Glomerular endothelial cell (primary cell): ENCODE data around the gene EMC1. TPM values are rescaled to one million over a fixed set of nuclear protein-coding genes. Genes with fewer than 3 reads are reported as not detected.
"Not testable (repeated sequence)": the region's sequence is repeated elsewhere in the genome, so short reads cannot be mapped to it uniquely, and the experiment has no call there.

ENCODE experiments used
- DNase-seq: peaks from one replicate; pipeline ENCODE4 v3.0.0-alpha.2; 2011; ENCODE audit warnings: low read depth, low spot score; ENCODE audit errors: extremely low read depth
- total RNA-seq: library from RNA; depleted of rRNA; stranded (reverse); fragments of >200 nt; gene quantifications from 2 replicates; pipeline ENCODE4 v1.2.3, GENCODE V29; 2015

The EMC1 gene
- 51.2 and 70.2 TPM in 2 replicates for total RNA-seq

DNA sequence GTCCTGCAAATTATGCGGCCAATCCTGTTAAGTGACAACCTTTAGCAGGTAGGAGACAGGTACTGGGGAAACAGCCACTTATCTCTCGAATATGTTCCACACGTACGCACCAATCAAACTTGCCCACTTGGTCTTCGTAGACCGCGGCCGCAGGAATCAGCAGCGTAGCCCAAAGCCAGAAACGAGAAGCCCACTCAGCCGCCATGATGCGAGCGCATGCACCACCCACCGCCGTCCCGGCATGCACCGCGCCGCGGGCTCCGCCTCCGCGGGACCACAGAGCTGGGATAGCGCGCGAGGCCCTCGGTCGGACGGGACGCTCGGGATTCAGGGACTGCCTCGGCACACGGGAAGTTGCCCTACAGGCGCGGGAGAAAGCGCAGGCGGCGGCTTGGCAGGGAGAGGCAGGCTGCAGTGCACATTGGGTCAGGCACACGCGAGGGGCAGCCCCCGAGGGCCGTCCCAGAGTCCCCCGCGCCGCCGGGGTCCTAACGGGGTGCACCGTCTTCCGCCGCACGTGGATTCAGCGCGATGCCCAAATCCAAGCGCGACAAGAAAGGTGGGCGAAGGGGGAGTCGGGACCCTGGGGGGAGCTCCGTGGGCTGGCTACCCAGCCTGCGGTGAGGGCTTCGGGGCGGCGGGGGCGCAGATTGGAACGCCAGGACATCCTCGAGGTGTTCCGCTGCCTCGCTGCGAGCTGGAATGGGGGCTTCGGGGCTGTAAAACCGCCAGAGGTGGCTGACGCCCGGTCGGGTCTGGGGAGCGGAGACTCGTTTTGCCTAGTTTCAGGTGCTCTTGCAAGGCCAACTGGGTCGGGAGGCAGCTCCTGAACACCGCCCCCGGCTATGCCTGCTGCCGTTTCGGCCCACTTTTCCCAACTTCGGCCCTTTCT, at the start of gene EMC1, which contains the start of gene MRTO4:
EMC1 (minus strand) TSS at position 220 of the 892 bp plus-strand sequence; CDS start at position 205, 15 bp downstream.
MRTO4 (plus strand) TSS at position 501 of the 892 bp plus-strand sequence; CDS start at position 532, 31 bp downstream.
- no peak for DNase-seq

DNA sequence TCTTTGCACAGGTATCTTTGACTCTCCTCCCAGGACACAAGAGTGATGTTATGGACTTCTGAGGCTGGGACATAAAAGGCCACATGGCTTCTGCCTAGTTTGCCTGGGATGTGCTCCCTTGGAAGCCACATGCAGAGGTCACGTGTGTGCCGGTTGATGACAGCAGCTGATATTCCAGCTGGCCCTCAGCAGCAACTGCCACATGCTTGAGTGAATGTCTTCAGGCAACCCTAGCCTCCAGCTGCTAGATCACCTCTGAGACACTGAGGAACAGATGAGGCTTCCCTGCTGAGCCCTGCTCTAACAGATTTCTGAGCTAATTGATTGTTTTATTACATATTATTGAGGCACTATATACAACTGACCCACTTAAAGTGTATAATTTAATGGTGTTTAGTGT, 48.9 kb upstream of the EMC1 start:
- DNase-seq: no peak

DNA sequence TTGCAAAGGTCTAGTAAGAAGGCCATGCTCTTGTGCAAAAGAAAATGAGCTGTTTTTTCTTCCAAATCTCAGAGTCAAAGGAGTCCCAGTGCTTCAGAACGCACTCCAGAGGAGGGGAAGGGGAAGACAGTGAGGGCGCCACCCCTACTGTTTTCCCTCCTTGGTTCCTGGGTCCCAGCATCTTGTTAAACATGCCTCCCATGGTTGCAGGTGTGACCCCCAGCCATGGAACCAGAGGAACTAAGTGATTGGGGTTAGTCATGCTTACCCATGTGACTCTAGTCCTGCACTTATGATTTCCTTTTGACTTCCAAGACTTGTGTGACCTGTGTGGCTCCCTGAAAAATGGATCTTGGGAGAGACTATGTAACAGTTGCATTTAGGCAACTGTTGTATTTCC, 43.3 kb upstream of the EMC1 start:
- DNase-seq: no peak

DNA sequence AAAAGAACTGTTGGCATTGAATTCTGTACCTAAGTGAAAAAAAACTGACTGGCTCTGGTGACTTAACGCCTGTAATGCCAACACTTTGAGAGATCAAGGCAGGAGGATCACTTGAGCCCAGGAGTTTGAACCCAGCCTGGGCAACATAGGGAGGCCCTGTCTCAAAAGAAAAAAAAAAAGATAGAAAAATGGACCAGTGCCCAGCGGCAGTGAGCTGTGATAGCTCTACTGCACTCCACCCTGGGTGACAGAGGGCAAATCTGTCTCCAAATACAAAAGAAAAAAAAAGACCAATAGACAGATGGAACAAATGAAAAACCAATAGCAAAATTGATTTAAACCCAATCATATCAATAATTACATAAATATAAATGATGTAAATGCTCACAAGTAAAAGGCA, 37.9 kb upstream of the EMC1 start:
- no peak for DNase-seq

DNA sequence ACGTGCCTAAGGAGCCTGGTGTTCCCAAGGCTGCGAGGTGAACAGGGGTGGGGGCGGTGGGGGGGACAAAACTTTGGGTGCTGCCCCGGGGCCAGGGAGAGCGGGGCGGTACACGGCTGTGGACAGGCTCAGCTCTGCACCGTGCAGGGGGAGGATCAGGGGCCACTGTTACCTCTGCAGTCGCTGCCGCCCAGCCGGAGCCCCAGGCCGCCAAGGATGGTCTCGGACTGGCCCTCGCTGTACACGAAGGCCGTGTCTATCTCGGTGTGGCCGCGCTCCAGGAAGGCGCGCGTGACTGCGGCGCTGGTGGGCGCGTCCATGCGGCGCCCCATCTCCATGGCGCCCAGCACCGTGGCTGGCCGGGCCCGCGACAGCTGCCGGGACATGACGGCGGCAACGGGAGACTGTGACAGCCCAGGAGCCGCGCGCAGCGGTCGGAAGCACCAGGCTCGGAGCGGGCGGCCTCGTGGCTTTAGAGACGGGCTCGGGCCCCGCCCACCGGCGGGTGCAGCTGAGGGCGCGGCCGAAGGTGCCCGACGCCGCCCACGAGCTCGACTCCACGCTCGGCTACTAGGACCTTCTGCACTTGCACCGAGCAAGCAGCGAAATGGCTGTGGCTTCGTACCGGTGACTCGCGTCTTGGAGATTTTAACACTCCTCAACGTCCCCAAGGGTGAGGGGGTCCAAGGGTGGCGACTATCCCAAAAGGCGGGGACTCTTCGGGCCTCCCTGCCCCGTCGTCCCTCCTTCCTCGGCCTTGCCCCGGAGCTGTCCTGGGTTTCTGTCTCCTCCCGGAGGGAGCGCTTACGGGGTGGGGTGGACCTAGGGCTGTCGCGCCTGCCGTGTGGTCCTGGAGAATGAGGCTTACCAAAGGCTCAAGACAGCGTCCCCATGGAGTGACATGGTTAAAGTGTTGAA, 37.3 kb upstream of the EMC1 start, which contains the start of gene AKR7A3:
AKR7A3 (minus strand) TSS at position 447 of the 918 bp plus-strand sequence; CDS start at position 386, 61 bp downstream.
- DNase-seq: not testable (repeated sequence)

DNA sequence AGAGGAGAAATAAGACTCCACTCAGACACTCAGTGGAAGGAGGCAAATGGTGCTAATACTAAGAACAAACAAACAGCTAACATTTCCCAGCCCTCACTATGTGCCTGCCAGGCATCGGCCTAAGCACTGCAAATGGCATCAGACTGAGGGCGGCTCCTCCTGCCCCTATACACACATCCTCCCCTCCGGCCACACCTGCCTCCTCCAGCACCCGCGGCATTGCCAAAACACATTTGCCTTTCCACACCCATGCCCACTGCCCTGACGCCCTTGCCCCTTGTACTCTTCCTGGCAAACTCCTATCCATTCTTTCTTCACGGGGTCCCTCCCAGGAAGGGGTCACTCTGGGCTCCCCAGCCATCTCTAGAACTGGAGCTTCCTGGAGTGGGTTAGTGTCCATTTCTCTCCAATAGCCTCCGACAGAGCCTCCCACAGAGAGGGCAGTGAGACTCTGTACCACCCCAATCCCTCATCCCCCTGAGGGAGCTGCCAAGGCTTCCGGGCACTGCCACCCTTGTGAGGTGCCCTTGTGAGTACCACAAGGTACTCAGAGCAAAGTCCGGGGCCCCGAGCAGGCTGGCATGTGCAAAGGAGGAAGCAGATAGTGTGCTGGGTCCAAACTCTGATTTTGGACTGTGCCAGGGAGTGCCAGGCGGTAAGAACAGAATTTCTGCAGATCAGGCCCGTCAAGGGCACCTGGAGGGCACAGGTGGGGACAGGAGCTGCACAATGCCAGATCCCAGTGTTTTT, 36.3 kb upstream of the EMC1 start:
- DNase-seq: no peak

DNA sequence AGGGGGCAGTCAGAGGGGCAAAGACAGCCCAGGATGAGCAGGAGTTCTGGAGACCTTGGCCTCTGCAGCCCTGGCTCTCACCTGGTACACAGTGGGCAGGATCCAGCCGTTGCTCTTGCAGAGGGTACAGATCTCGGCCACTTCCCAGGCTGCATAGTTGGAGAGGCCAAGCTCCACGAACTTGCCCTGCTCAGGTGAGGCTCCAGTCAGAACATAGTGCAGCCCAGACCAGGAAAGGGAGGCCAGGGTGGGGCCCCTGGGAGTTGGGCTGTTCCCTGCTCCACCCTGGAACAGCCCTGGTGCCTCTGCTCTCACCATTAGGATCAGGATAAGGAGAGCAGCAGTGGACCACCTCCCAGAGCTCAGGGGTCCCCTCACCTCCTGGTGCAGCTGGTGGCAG, 34.5 kb upstream of the EMC1 start:
- not testable (repeated sequence) for DNase-seq

DNA sequence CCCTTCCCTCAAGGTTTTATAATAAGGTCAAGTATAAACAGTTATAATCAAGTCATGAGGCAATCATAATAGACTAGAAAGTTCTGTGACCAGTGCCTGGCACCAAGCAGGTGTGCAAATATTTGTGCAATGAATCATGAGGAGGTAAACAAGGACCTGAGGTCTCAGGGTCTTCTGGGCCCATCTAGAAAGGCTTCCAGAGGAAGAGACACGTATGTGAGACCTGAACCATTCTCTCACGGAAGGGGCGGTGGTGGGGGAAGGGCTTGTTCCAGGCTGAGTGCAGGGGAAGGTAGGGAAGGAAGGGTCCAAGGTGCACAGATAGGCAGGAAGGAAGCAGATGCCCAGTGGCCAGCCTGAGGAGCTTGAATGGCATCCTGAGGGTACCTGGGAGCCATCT, 34.0 kb upstream of the EMC1 start:
- DNase-seq: not testable (repeated sequence)

DNA sequence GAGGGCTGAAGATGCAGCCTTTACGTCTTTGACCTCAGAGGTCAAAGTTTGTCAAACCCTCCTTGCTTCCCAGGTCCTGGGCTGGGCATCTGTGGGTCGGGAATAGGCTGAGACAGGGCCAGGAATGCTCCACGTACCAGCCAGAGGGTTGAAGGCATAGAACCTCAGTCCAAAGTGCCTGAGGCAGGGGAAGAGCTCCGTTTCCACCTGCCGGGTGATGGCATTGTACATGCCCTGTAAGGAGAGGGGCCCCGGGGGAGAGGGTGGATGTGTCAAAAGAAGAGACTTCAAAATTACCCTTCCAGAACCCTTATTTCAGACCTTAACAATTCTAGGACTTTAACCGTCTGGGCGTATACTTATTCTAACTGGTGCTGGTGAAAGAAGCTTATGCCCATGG, 33.6 kb upstream of the EMC1 start:
- DNase-seq: no peak

DNA sequence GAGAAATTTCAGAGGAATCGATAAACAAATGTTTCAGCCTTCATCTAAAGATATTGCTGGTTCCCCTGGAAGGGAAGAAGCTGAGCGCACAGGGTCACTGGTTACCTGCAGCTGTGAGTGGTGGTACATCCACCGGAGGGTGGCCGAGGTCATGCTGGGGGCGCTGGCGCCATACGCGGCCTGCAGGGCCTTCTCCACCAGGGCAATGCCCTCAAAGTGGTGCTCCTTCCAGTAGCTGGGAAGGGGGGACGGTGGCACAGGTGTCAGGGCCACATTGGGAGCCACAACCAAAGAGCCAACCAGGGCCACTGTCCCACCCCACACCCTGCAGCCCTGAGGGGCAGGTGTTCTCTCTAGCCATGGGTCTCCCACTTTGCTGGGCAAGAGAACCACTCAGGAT, 32.6 kb upstream of the EMC1 start:
- DNase-seq: no peak

DNA sequence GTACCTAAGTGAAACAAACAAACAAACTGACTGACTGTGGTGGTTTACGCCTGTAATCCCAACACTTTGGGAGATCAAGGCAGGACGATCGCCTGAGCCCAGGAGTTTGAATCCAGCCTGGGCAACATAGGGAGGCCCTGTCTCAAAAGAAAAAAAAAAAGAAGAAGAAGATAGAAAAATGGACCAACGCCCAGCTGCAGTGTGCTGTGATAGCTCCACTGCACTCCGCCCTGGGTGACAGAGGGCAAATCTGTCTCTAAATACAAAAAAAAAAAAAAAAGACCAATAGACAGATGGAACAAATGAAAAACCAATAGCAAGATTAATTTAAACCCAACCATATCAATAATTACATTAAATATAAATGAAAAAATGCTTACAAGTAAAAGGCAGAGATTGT, 23.3 kb upstream of the EMC1 start:
- no peak for DNase-seq

DNA sequence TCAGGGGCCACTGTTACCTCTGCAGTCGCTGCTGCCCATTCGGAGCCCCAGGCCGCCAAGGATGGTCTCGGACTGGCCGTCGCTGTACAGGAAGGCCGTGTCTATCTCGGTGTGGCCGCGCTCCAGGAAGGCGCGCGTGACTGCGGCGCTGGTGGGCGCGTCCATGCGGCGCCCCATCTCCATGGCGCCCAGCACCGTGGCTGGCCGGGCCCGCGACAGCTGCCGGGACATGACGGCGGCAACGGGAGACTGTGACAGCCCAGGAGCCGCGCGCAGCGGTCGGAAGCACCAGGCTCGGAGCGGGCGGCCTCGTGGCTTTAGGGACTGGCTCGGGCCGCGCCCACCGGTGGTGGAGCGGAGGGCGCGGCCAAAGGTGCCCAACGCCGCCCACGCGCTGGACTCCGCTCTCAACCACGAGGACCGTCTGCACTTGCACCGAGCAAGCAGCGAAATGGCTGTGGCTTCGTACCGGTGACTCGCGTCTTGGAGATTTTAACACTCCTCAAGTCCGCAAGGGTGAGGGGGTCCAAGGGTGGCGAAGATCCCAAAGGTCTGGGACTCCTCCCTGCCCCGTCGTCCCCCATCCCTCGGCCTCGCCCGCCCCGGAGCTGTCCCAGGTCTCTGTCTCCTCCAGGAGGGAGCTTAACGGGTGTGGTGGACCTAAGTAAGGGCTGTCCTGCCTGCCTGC, 22.7 kb upstream of the EMC1 start:
- not testable (repeated sequence) for DNase-seq

DNA sequence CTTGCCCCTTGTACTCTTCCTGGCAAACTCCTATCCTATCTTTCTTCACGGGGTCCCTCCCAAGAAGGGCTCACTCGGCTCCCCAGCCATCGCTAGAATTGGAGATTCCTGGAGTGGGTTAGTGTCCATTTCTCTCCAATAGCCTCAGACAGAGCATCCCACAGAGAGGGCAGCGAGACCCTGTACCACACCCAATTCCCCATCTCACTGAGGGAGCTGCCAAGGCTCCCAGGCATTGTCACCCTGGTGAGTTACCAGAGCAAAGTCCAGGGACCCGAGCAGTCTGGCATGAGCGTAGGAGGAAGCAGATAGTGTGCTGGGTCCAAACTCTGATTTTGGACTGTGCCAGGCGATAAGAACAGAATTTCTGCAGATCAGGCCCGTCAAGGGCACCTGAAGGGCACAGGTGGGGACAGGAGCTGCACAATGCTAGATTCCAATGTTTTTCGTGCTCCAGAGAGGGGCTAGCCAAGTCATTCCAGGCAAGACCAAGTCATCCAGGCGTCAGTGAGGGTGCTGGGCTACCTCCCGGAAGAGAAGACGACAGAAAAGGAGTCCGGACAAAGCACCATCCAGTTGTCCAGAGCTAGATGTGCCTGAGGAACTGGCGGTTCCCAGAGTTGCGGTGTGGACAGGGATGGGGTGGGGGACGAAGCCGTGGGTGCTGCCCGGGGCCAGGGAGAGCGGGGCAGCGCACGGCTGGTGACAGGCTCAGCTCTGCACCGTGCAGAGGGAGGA, 22.0 kb upstream of the EMC1 start:
- DNase-seq: no peak

DNA sequence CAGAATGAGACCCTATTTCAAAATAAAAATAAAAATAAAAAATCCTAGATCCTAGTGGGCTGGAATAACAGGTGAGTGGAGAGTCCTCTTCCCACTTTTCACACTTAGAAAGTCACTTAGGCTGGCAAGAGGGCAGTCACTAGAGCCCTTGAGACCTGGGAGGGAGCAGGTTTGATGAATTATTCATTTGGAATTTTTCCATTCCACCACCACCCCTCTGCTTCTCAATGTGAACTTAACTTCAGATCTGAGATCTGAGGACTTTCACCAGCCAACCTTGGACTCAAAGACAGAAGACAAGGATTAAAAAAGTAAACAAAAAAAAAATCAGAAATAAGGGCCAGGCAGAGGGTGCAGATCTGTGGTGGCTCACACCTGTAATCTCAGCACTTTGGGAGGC, 20.7 kb upstream of the EMC1 start:
- DNase-seq: no peak

DNA sequence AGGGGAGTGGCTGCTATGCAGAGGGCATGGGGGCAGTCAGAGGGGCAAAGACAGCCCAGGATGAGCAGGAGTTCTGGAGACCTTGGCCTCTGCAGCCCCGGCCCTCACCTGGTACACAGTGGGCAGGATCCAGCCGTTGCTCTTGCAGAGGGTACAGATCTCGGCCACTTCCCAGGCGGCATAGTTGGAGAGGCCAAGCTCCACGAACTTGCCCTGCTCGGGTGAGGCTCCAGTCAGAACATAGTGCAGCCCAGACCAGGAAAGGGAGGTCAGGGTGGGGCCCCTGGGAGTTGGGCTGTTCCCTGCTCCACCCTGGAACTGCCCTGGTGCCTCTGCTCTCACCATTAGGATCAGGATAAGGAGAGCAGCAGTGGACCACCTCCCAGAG, 19.0 kb upstream of the EMC1 start:
- not testable (repeated sequence) for DNase-seq

DNA sequence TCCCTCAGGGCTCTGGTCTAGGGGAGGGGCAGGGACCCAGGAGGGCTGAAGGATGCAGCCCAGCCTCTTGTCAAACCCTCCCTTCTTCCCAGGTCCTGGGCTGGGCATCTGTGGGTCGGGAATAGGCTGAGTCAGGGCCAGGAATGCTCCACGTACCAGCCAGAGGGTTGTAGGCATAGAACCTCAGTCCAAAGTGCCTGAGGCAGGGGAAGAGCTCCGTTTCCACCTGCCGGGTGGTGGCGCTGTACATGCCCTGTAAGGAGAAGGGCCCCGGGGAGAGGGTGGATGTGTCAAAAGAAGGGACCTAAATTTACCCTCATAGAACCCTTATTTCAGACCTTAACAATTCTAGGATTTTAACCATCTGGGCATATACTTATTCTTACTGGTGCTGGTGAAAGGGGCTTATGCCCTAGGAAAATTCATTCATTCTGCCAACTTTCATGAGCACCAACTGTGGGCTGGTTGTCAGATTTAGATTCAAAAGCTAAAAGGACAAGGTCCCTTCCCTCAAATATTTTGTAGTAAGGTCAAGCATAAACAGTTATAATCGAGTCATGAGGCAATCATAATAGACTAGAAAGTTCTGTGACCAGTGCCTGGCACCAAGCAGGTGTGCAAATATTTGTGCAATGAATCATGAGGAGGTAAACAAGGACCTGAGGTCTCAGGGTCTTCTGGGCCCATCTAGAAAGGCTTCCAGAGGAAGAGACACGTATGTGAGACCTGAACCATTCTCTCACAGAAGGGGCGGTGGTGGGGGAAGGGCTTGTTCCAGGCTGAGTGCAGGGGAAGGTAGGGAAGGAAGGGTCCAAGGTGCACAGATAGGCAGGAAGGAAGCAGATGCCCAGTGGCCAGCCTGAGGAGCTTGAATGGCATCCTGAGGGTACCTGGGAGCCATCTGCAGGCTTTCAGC, 18.4 kb upstream of the EMC1 start:
- not testable (repeated sequence) for DNase-seq

DNA sequence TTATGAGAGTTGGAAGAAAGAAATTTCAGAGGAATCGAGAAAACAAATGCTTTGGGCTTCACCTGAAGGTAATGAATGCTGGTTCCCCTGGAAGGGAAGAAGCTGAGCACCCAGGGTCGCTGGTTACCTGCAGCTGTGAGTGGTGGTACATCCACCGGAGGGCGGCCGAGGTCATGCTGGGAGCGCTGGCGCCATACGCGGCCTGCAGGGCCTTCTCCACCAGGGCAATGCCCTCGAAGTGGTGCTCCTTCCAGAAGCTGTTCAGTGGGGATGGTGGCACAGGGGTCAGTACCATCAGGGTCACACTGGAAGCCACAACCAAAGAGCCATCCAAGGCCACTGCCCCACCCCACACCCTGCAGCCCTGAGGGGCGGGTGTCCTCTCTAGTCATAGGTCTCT, 17.1 kb upstream of the EMC1 start:
- no peak for DNase-seq

DNA sequence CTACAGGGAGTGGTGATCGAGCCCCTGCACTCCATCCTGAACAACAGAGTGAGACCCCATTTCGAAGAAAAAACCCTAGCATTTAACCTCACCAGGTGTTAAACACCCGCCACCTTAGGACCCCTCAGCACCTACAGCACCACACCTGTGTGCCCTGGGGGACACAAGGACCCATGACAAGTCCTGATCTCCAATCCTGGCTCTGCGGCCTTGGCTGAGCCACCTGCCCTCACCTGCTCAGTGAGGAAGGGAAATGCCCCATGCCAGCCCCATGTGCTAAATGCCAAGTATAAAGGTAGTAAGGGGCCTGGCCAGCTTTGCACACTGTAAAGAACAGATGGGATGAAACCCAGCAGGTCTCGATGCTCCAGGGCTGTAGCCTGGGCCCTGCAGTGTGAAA, 11.4 kb upstream of the EMC1 start:
- no peak for DNase-seq
